Kidney glomerular epithelial cell (primary cell): ENCODE results near the gene SLC6A6.

Source experiments
- DNase-seq: peaks from one replicate; lab custom pipeline; 2025; lab: John Stamatoyannopoulos, UW

SLC6A6 gene

DNA sequence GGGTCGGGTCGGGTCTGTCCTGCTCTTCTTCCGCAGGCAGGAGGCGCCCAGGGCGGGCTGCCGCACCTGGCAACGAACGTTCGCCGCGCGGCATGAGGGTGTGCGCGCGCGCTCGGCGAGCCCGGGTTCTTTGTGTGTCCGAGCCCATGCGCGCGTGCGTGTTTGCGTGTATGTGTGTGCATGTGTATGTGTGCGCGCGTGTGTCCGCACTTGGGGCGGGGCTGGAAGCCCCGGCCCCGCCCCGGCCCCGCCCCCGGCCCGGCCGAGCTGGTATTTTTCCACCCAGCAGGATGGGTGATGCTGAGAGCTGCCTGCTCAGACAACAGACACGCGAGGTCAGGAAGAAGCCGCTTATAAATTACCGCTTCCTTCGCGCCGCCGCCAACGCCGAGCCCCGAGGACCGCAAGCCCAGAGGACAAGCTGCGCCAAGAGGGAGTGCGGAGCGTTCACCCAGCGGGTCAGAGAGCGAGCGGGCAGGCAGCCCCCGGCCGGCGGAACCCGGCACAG is at the start of gene SLC6A6:
Gene SLC6A6 (plus strand): TSS at position 303 of the 508 bp plus-strand sequence. CDS start 41,029 bp downstream, outside the sequence.
- DNase-seq: peak; percentile 95

DNA sequence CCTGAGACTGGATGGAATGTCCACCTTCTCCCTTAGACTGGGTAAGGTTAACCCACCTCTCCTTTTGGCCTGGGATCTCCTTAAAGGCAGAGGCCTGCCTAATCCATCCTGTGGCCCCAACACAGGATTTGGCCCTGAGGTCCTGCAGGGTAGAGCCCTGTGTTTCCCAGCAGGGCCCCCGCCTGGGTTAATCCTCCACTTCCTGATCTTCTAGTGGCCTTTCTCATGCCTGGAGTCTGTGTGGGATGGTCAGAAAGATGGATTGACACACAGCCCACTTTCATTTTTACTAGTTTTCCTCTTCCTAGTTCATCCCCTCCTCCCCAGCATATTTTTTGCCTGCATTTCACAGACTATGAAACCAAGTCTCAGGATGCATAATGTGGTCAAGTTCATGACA is 48.9 kb upstream of the SLC6A6 start:
- DNase-seq: no peak

GRCh38 chr3:14357463-14357862 is 44.9 kb upstream of the SLC6A6 start:
- DNase-seq: no peak

DNA sequence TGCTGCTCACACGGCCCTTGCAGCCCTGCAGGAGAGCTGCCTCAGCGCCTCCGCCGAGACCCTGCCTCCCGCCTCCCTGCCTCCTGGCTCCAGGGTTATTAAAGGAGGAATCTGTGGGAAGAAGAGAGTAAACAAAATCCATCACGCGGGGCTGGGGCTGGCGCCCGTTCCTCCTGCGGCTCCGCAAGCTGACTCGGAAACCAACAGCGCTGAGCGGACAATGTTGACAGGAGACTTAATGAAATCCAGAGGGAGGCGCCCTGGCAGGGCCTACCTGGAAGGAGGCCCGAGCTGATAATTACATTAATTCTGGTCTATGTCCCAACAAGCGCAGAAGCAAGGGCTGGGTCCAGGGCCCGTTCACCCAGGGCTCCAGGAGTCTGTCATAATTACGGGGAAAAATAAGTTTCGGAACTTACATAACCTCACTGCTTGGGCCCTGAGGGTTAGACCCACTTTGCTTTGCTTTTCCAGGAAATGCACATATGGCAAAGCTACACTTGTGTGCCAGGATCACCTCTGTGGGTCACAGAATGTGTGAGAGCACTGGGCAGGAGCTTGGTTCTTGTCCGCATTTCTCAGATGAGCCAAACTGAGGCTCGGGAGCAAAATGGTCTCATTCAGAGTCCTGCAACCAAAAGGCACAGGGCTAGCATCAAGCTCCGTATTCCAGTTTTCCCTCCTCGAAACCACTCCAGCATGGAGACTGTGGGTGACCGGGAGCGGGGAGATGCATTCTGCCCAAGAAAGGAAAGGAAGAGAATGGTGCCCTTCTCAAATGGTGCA is 43.8 kb upstream of the SLC6A6 start:
- no peak for DNase-seq

DNA sequence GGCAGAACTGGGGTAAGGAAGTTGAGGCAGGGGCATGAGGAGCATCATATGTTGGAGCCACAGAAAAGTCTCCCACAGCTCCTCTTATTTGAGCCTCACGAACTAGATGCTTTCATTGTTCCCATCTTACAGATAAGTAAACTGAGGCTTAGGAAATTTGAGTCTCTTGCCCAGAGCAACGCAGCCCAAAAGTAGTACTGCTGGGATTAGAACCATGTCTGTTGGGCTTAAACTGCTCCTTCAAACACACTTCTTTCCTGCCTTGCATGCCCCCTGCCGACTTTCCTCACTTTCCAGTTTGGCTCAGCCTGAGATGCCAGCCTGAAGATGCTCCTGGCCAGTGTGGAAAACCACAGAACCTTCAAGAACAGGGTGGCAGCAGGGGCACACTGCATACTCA is 43.1 kb upstream of the SLC6A6 start:
- no peak for DNase-seq

DNA sequence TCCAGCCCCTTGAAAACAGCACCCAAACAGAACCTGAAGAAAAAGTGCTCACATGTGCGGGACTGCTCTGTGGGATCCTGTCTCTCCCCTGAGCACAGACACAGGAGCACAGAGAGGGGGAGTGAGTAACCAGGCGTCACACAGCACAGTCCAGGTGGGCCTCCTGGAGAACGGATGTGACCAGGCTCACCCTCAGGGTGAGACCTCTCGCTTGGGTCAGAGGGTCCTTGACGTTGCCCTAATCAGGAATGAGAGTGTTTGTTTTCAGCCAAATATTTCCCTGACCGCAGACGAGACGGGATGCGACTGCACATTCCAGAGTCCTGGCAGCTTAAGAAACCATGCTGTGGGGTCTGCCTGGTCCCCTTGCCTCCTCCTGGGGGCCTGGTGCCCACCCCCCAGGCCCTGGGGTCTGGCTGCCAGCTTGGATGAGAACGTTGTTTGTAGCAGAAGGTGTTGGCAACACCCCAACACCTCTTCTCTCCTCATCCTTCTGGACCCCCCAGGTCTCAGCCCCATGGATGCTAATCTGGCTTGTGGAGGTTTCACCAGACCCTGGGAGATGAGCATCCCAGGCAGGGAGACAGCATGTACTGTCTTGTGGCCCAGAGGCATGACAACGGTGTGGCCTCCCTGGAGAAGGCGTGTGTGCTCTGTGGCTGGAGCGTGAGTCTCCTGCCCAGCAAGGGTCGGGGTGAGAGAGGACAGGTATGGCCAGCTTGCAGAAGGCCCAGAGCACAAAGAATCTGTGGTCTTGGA is 42.1 kb upstream of the SLC6A6 start:
- no peak for DNase-seq

- DNase-seq: no peak
These were observed 41.2 kb upstream of the SLC6A6 start for GRCh38 chr3:14361068-14361677.

GRCh38 chr3:14362890-14363289 is 39.5 kb upstream of the SLC6A6 start:
- no peak for DNase-seq

DNA sequence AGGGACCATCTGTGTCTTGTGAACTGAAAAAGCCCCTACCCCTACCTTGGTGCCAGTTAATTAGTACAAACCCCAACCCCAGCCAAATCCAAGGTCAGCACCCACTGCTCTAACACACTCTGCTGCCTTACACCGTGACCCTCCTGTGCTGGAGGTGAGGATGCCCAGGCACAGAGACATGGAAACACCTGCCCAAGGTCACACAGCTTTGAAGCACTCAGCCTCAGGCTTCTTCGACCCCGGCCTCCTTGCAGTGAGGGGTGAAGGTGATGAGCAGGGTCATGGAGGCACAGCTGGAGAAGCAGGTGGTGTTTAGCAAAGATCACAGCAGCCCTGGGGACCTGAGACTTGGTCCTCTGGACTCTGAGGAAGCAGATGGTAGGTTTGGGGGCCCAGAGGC is 39.0 kb upstream of the SLC6A6 start:
- no peak for DNase-seq

GRCh38 chr3:14363991-14364390 is 38.4 kb upstream of the SLC6A6 start:
- DNase-seq: no peak

DNA sequence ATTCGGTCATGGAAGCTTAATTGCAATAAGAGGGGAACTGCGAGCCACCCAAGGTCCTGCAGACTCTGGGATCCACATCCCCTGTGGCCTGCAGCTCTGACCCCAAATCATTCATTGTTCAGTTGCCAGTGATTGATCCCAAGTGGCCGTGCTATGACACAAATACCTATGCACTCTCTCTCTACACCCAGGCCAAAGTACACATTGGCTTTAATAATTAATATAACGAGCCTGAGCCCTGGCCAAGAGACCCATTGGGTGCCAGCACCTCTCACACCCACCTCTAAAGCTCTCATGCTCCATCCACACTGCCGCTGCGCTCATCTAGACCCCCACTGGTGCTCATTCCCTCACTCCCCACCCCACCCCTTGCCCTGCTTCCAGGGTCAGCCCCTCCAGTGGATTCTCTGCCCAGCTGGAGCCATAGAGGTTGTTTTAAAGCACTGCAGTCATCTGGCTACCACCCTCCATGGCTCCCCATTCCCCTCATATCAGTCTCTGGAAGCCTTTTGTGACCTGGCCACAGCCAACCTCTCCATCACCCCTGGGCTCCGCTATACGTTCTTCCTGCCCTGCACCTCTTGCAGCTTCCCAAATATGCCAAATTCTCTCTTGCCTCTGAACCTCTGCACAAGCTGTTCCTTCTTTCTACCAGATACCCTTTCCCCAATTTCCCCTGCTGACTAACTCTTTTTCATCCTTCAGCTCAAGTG is 37.7 kb upstream of the SLC6A6 start:
- DNase-seq: no peak

GRCh38 chr3:14366248-14366647 is 36.2 kb upstream of the SLC6A6 start:
- no peak for DNase-seq

DNA sequence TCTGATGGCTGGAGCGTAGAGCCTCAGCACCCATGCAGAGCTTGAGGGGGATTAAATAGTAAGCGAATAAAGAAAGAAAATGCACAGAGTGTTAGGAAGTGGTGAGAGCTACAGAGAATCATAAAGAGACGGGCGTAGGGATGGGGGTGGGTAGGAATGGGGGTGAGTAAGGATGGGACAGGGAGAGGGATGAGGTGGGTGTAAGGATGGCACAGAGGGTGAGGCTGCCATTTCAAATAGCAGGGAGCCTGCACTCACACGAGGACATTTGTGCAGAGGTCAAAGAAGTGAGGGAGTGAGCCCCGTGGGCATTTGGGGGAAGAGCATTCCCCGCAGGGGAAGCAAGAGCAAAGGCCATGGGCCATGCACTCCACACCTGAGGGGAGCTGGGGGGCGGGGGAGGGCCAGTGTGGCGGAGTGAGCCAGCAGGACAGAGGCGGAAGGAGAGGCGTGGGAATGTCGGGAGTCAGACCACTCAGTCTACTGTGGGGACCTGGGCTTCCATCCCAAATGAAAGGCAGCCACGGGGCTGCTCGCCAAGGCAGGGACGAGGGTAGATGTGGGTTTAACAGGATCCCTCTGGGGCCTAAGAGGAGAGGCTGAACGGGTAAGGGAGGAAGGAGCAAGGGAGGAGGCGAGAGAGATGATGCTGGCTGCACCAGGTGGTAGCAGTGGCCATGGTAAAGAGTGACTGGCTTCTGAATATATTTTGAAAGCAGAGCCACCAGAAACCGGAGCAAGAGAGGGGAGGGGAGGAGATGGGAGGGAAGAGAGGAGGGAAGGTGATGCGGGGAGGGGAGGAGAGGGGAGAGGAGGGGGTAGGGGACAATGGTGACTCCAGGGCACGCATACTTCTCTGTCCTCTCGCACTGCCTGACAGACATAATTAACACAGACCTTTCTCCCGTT is 35.2 kb upstream of the SLC6A6 start:
- DNase-seq: no peak

GRCh38 chr3:14368146-14368545 is 34.3 kb upstream of the SLC6A6 start:
- DNase-seq: no peak

GRCh38 chr3:14368885-14369284 is 33.5 kb upstream of the SLC6A6 start:
- no peak for DNase-seq

- DNase-seq: no peak
These were observed 32.4 kb upstream of the SLC6A6 start for GRCh38 chr3:14369675-14370669.

- DNase-seq: no peak
These were observed 31.5 kb upstream of the SLC6A6 start for GRCh38 chr3:14370720-14371572.

DNA sequence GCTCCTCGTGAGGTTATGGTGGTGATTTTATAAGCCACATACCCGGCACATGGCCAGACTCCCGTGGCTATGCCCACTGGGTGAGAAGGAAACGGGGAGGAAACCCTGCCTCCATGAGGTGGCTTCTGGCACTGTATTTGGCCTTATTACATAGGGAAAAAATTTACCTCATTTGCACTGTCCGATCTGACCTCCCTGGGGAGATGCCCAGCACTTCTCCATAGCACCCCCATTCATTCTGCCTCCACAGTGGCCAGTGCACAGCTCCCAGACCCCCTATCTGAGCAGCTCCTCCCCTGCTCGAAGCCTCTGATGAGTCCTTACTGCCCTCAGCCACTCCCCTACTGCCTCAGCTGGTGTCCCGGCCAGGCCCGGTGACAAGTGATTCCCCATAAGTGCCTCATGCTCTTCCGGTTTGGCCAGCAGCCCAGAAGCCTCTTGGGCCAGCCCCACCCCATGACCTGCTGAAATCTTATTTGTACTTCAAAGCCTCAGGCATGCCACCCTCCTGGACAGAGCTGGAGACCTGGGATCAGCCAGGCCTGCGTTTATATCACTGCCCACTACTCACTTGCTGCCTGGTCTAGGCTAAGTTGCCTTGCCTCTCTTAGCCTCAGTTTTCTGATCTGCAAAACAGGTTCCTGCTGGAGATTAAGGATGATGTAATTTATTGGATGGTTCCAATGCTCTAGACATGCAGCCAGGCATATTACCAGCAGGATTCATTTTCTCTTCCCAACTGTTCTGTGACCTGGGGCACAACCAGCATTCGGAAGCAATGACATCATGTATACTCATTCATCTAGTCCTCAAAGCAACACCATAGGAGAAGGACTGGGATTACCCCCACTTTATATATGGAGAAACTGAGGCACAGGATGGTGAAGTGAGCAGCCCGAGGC is 30.6 kb upstream of the SLC6A6 start:
- no peak for DNase-seq
